ELR (cell line): ENCODE results near the gene TAF4.

Experiments used
- DNase-seq: peaks from one replicate; pipeline ENCODE4 v3.0.0-alpha.2; 2015; ENCODE audit warnings: low read depth

TAF4 gene

DNA sequence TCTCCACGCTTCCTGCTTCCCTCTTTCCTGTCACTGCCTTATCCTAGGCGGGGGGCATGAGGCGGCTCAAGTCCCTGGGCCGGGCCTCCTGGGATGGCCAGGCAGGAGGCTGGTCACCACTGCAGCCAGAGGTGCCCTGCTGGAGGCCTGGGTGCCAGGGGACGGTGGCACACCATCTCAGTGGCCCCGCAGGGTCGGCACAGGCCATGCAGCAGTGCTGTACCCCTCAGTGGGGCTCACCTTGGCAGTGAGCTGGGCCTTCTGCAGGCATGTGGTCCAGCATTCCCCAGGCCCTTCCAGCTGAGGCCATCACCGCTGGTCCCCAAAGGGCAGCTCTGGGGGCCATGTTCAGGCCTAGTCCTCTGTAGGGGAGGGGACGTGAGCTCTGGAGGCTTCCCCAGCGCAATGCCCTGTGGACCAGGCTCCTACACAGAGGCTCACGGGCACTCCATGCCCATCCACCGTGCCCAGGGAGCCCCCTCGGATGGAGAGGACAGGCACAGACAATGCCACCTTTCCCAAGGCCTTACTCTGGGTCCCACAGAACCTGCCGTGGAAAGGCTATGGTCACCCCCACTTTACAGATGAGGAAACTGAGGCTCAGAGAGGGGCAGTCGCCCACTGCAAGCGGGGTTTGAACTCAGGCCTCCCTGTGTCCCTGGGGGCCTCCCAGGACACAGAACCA is 123.8 kb downstream of the TAF4 start:
- no peak for DNase-seq

DNA sequence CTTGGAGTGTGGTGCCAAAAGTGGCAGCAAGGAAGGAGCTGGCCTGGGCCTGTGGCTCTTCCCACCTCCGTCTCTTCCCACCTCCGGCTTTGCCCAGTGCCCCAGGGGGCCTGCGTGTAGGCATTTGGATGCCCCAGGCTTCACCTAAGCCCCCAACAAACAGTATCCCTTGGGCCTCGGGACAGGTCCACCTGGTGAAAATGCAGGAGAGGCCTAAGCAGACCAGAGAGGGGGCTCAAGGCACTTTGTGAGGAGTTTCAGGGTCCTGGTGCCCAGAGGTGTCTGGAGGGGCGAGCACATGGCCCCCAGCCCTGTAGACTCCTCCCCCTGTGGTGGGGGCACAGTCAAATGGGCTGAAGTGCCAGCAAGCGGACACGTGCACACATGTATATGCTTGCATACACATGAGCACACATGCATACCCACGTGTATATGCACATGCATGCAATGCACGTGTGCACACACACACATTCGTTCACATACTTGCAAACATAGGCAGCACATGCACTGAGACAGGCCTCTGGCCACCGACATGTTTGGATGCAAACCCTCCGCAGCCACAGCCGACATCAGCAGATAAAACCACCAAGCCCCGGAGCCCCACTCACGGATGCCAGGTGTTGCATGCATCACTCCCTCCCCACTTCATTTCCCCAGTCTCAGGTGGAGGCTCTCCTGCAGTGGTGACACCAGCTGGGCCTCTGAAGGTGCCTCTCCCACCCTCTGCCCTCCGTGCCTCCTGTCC is 124.5 kb downstream of the TAF4 start:
- no peak for DNase-seq

DNA sequence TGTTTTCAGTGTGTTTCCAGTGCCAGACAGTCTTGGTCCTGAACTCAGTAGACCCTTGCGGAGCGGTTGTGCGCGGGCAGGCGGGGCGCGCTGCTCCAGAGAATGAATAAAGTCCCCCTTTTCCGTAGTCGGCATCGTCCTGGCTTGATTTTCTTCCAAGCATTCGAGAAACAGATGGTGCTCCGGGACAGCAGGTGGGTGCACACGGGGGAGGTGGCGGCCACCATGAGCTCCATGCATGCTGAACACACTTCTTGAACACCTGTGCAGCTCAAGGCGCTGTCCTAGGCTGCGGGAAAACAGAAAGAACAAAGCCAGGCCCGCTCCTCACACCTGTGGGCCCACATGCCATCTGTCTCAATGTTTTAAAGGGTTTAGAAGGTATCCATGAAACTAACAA is 125.2 kb downstream of the TAF4 start:
- DNase-seq, result no peak

DNA sequence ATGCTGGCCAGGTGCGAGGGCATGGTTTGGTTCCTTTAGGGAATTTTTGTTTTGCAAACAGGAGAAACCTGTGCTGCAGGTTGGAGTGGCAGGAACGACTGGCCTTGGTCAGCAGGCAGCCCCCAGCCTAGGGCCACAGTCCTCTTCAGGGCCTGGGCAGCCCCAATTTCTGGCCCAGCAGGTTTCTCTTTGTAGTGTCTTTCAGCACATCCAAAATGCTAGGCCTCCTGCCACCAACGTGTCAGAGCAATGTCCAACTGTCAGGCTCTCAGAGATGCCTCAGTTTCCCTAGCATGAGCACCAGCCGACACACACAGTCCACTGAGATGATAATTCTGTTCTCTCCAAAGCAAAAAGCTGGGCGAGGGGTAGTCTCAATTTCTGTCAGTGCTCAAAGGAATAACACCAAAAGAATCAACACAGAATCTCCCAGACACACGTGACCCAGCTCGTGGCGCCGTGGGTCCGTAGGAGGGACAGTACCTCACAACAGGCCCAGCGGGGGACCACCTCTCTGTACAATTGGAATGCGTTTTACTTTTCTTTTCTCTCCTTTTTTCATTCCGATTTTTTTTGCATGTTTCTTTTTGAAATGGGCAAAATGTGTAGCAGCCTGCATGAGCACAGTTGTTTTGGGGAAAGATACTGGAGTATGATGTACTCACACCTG is 125.9 kb downstream of the TAF4 start:
- no peak for DNase-seq

DNA sequence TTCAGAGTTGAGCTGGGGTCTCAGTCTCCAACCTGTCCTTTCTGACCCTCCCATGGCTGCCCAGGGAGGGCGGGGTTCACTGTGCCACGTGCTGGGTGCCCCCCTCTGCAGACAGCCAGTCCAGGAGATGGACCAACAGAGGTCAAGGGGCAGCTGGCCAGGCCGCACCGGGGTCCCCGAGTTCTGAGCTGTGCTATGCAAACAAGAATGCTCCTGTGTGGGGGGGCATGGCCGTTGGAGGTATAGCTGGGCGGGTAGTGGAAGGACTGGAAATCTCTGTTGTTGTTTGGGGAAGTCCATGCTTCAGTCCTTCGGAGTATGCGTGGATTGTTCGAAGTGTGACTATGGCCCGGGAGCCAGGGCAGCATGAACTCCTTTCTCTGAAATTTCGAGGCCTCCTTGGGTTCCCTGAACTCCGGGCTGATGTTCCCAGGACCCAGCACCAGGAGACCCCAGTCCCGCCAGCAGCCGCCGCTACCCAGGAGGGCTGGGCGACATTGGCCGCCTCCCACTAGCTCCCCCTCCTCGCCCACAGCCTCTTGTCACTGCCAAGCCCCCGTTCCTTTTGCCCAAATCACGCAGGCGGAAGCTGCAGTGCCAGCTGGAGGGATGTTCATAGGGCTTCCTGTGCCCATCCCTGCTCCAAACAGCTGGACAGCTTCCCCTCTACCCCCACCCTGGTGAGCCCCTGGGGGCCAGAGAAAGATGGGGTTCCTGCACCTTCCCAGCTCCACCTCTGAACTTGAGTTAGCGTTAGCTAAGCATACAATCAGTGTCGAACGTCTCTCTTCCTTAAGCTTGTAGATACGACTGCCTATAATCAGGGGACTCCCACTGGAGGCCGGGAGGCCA is 126.6 kb downstream of the TAF4 start:
- DNase-seq, result no peak

DNA sequence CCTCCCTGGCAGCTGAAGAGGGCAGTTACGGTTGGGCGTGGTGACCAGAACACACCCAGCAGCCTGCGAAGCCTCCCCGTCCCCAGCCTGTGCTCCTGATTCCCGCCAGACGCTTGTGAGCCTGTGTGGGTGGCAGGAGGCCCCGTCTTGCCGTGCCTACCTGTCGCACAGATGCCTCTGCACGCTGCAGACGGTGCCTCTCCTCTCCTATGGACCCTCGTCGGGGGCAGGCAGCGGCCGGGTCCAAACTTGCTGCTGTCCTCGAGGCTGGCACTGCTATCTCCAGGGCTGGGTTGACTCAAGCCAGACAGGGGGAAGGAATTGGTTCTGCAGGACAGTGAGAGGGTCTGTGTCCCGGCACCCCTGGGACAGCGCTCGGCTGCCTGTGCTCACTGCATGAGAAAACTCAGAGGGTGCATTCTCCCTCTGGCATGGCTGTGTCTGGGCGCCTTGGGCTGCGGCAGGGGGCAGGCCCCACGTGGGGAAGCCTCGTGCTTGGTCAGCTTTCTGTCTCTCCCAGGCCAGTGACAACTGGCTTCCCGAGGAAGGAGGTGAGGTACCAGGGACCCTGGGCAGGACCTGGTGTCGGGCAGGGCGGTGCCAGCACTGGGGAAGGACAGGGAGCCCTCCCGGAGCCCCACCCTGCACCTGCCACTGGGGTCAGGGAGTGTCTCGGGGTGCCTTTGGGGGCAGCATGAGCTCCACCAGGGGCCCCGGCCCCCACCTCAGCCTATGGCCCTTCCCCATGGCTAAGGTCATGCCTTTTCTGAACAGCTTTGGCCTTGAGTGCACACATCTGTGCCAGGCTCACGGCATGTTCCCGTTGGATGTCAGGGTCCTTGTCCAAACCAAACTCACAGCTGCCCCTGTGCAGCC is 127.5 kb downstream of the TAF4 start:
- DNase-seq, result no peak

DNA sequence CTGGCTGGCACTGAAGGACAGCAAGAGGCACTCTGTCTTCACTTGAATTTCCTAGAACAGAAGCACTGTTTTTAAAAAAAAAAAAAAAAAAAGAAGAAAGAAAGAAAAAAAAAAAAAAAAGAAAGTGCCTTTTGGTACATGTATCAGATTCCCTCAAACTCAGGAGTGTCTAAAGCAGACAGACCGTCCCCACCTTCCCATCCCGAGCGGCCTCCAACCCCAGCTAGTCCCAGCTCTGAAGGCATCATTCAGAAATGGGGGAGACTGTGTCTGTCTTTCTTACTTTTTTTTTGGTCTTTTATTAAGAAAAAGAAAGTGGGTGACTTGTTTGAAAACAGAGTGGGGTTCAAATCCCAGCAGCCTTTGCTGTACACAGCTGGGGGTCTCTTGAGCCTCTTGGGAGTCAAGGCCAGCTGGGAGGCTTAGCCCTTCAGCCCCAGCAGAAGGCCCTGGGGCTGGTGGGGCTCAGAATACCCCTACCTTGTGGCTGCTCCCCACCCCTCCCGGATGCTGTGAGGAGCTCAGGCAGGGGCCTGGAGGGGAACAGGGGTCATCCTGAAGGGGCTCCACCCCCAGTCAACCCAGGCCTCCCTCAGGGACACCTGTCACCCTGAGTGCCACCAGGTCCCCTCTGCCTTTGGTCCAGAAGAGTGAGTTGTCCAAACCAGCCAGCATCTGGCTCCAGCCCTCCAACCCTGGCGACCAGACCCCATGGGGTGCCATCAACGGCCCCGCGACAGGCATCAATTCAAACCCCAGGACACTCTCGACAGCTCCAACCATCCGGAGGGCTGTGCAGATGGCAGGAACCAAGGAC is 128.3 kb downstream of the TAF4 start:
- no peak for DNase-seq

DNA sequence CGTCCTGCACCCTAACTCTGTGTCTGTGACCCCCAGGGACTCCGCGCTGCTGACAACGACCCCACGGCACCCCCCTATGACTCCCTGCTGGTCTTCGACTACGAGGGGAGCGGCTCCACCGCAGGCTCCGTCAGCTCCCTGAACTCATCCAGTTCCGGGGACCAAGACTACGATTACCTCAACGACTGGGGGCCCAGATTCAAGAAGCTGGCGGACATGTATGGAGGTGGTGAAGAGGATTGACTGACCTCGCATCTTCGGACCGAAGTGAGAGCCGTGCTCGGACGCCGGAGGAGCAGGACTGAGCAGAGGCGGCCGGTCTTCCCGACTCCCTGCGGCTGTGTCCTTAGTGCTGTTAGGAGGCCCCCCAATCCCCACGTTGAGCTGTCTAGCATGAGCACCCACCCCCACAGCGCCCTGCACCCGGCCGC is 129.0 kb downstream of the TAF4 start:
- no peak for DNase-seq

DNA sequence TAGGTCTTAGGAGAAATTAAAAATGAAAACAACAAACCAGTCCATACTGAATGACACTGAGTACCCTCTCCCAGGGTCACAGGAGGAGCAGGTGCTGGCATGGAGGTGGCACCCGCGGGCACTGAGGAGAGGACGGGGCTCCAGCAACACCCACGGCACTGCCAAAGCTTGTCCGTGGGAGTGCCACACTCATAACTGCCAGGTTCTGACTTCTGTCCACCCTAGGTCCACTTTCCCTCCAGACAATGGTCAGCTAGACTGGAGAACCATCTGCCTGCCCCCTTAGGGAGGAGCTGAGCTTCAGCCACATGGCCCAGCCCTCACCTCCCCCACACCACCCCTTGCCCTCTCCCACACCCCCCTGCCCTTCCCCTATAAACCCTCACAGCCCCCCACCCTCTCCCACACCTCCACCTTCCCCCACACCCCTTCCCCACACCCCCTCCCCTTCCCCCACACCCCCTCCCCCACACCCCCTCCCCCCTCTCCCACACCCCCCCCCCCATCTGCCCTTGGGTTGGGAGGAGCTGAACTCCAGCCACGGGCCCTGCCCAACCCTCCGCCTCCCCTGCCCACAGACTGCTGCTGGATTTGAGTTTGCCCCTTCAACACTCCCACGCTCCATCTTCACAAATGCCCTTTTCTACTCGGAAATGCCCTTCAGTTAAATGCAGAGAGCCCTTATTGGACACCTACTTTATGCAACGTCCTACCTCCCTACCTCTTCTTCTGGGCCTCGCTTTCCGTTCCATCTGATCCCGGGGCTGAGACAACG is 129.6 kb downstream of the TAF4 start:
- no peak for DNase-seq

DNA sequence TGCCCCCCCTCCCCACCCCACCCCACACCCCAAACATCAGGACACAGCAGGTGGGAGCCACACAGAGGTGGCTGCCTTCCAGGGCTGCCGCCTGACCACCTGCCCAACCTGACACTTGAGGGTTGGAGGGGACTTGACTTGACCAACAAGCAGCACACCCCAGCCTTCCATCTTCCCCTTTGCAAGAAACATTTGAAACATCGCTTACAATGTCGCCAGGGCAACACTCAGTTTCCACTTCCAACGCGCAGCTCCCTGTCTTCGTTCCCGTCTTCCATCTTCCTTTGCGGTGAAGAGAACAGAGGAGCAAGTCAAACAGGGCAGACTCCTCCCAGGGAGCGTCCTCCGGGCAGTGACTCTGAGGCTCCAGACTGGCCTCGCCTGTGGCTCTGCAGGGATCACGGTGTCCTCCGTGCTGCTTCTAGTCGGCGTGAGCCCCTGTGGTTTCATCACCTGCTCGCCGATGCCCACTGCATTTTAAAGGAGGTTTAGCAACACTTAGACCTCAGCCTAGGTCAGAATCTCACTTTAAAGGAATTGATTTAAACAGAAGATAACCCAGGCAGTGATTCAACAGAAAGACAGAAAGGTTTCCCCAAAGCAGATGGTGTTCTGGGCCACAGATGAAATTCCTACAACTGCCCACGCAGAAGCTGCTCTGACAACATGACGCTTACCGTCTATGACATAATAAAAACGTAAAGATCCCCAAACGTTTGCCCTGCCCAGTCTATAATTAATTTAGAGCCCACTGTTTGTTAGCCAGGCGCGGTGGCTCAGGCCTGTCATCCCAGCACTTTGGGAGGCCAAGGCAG is 130.8 kb downstream of the TAF4 start:
- DNase-seq, result no peak

DNA sequence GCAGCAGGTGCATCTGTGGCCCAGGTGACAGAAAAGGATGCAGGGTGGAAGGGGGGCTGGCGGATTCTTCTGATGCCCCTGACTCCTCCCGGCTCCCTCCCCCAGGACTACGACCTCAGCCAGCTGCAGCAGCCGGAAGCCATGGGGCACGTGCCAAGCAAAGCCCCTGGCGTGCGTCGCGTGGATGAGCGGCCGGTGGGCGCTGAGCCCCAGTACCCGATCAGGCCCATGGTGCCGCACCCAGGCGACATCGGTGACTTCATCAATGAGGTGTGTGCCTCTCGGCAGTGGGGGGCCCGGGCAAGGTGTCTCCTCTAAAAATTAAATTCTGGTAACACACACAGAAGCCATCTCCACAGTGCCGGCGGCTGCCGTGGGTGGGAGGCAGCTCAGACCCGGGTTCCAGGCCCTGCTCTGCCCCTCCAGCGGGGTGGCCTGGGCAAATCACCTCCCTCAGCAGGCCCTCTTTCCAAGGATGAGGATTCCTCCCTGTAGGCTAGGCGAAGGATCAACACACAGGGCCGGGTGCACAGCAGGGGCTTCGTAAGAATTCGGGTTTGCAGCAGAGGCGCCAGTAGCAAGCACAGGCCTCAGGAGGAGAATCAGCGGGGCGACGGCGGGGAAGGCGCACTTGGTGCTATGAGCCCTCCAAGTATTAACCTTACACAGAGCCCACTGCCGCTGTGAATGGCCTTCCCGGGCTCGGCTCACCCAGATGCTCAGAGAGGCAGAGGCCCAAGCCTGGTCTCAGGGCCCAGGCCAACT is 131.5 kb downstream of the TAF4 start:
- DNase-seq, result no peak

DNA sequence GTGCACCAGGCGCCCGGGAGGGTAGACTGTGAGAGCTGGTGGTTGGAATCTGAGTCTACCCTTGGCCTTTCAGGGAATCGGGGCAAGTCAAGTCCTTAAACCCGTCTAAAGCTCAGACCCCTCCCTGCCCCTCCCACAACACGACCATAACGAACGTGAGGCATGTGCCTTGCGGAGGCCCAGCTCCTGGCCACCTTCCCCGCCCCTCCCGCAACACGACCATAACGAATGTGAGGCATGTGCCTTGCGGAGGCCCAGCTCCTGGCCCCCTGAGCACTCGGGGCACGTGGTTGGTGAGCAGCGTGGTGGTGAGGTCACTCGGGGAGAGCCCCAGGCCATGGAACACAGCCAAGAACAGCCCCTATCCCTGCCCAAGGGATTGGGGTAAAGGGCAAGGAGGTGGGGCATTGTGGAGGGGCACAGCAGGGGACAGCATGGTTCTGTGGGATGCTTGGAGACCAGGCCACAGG is 132.2 kb downstream of the TAF4 start:
- DNase-seq, result no peak

DNA sequence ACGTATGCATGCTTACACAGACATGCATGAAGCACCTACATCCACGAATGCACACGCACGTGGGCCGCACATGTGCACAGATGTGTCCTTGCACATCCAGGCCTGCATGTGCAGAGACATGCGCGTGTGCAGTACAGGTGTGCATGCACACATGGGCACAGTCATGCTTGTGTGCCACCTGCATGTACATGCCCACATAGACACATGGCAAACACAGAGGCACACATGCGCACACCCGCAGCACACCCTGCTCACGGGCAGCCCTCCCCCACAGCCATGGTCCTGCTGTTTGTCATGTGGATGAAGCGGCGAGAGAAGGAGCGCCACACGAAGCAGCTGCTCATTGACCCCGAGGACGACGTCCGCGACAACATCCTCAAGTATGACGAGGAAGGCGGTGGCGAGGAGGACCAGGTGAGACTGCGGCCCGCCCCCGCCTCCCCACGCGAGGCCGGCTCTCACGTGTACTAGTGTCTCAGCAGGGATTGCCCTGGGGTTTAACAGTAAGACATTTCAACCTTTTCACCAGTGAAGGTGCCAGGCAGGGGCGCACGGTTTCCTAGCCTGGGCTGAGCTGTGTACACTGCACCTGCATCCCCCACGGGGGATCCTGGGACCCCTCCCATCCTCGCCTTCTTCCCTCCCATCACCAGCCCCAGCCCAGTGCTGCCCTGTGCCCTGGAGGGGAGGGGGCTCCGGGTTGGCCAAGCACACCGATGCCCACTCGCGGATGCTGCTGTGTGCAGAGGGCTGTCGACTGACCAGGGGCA is 132.8 kb downstream of the TAF4 start:
- no peak for DNase-seq

DNA sequence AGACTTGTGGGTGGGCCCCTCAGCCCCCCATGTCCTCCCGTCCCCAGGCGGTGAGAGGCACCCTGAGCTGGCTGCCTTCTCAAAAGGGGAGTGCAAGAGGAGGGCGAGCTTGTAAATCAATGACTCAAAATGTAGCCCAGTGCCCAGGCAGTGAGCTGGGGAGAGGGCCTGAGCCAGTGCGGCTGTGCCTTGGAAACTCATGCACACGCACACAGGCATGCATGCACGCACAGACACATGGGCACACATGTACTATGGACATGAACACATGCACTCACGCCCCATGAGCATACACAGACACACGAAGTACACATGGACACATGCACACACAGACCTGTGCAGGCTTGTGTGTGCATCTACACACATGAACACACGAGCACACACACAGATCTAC is 133.5 kb downstream of the TAF4 start:
- no peak for DNase-seq

DNA sequence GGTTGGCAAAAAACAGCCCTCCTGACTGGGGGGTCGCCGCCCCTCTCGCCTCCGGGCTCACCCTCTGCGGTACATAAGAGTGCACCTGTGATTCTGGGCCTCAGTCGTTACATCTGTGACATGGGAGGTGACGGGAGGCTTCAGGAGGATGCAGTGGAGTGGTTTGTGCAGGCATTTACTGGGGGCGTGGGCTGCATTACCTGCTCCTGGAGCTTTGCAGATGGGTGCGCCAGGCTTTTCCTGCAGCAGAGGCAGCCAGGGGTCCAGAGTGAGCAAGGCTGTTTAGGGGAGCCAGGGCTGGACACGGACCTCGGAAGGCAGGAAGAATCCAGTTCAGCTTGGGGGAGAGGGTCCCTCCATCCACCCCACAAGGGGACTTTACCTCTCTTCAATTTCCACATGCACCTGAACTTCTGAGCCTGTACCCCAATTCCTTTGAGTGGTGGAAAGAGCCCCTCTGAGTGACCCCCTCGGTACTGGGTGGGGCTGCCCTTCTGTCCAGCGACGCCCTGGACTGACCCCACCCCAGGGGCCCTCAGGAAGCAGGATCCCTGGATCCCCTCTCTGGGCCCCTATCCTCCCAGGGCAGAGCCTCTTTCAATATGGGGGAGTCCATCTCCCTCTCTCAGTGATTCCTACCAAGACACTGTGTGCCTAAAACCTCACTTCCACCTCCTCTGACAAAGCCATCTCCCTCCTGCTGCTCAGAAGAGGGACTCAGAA is 134.0 kb downstream of the TAF4 start:
- no peak for DNase-seq

DNA sequence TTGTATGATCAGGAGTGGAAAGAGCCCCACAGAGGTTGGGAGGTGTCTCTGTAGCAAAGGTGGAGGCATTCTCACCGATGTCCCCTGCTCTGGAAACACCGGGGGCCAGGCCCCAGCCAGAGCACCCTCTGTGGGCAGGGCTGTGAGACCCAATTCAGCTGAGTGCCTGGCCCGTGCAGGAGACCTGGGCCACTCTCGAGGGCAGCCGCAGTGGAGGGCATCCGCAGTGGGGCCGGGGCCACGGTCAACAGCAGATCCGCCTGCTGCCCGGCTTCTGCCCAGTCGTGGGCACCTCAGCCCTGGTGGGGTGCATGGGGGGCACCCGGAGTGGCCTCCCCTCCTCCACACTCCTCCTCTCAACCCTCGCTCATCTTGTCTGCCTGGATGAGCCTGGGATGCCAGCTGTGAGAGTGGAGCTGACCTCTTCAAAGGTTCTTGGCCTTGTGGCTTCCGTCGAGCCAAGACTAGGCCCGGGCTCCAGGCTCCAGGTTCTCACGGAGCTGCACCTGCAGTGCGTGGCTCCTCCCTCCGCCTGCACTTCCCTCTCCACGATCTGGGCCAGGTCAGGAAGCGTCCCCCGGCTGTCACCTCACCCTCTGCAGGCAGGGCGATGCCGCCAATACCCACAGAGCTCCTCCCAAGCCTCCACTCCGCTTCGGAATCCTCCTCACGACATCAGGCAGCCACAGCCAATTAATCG is 134.8 kb downstream of the TAF4 start:
- DNase-seq, result no peak
